ENCODE measurements around the gene CORO2B.

The CORO2B gene

GRCh38 chr15:68574629-68575028 is 4.2 kb upstream of the CORO2B start:
- DNase-seq: no peak

GRCh38 chr15:68576235-68576892 is 2.4 kb upstream of the CORO2B start:
- DNase-seq: no peak

- peak; percentile 84 for DNase-seq
These were observed 416 bp upstream of the CORO2B start for GRCh38 chr15:68578175-68578979.

- no peak for DNase-seq
These were observed 1.5 kb downstream of the CORO2B start for GRCh38 chr15:68580026-68580882.

- no peak for DNase-seq
These were observed 2.0 kb downstream of the CORO2B start for GRCh38 chr15:68580883-68581155.

GRCh38 chr15:68581725-68582124 is 2.9 kb downstream of the CORO2B start:
- no peak for DNase-seq

- no peak for DNase-seq
These were observed 3.4 kb downstream of the CORO2B start for GRCh38 chr15:68582236-68582635.

GRCh38 chr15:68582864-68583263 is 4.1 kb downstream of the CORO2B start:
- no peak for DNase-seq

- DNase-seq: no peak
These were observed 4.5 kb downstream of the CORO2B start for GRCh38 chr15:68583321-68583720.

GRCh38 chr15:68583936-68584755 is 5.4 kb downstream of the CORO2B start:
- DNase-seq: peak; percentile 43

GRCh38 chr15:68584756-68585573 is 6.2 kb downstream of the CORO2B start:
- no peak for DNase-seq

GRCh38 chr15:68585574-68586273 is 6.9 kb downstream of the CORO2B start:
- no peak for DNase-seq

- no peak for DNase-seq
These were observed 7.6 kb downstream of the CORO2B start for GRCh38 chr15:68586274-68586961.

GRCh38 chr15:68587769-68588385 is 9.1 kb downstream of the CORO2B start:
- DNase-seq: no peak

- no peak for DNase-seq
These were observed 10.3 kb downstream of the CORO2B start for GRCh38 chr15:68589053-68589452.

GRCh38 chr15:68589783-68590710 is 11.3 kb downstream of the CORO2B start:
- no peak for DNase-seq

- no peak for DNase-seq
These were observed 12.1 kb downstream of the CORO2B start for GRCh38 chr15:68590721-68591389.

GRCh38 chr15:68592054-68592453 is 13.3 kb downstream of the CORO2B start:
- DNase-seq: no peak
